G401 (cell line): ENCODE data around the gene PCDHA11. TPM values are rescaled to one million over a fixed set of nuclear protein-coding genes. Genes with fewer than 3 reads are reported as not detected.

Experiments used
- DNase-seq: peaks from one replicate; pipeline ENCODE4 v3.0.0-alpha.2; 2015; ENCODE audit warnings: low spot score
- in situ Hi-C: cut with HindIII; loops from 2 replicates; pipeline ENCODE4 v1.10.0; 2016; ENCODE audit warnings: low sequenced_read_pairs, mixed read lengths
- total RNA-seq: library from RNA; depleted of rRNA; stranded (reverse); fragments of >200 nt; shearing (Covaris generic); gene quantifications from 2 replicates; pipeline ENCODE4 v1.2.3, GENCODE V29; 2014; rRNA removed

The PCDHA11 gene
- total RNA-seq, 1 experiment from 2014 or later = 6.6 TPM

DNA sequence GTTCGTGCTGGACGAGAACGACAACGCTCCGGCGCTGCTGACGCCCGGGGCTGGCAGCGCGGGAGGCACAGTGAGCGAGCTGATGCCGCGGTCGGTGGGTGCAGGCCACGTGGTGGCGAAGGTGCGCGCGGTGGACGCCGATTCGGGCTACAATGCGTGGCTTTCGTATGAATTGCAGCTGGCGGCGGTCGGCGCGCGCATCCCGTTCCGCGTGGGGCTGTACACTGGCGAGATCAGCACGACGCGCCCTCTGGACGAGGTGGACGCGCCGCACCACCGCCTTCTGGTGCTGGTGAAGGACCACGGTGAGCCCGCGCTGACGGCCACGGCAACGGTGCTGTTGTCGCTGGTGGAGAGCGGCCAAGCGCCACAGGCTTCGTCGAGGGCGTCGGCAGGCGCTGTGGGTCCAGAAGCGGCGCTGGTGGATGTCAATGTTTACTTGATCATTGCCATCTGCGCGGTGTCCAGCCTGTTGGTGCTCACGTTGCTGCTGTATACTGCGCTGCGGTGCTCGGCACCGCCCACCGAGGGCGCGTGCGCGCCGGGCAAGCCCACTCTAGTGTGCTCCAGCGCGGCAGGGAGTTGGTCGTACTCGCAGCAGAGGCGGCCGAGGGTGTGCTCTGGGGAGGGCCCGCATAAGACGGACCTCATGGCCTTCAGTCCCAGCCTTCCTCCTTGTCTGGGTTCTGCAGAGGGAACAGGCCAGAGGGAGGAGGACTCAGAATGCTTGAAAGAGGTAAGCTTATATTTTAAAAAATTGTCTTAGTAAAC is 15.4 kb downstream of the PCDHA11 start:
- no peak for DNase-seq
- in situ Hi-C loops = no loop called here

DNA sequence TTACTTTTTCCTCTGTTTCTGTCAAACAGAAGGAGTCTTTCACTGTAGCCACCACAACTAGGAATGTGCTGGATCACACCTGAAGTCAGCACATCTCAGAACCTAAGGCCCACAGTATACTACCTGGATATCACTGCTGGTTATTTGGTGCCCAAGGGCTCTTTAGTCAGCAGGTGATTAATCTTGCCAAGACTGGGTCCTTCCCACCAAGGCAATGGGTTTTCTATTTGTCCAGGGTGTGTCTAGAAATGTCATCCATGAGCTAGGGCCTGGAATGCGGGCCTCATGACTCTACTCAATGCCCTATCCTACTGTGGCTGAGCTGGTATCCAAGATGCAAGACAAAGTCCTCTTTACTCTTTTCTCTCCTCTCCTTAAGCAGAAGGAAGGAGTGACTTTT is 47.6 kb downstream of the PCDHA11 start:
- in situ Hi-C loops = no loop called here
- DNase-seq = no peak

Other genes with a start within 250 kb of the PCDHA11 start
- gene CD14, start 235.8 kb upstream of the PCDHA11 start, total RNA-seq = not detected in 2 replicates
- gene TMCO6, start 229.5 kb upstream of the PCDHA11 start, total RNA-seq = 11.0 and 35.3 TPM in 2 replicates
- 75.7 and 84.8 TPM in 2 replicates for gene NDUFA2, start 221.3 kb upstream of the PCDHA11 start, total RNA-seq
- gene IK, start 221.1 kb upstream of the PCDHA11 start, total RNA-seq = 20.7 and 34.3 TPM in 2 replicates
- 19.3 and 27.2 TPM in 2 replicates for gene WDR55, start 204.1 kb upstream of the PCDHA11 start, total RNA-seq
- not detected in 2 replicates for gene DND1, start 195.4 kb upstream of the PCDHA11 start, total RNA-seq
- 76.3 and 80.6 TPM in 2 replicates for gene HARS1, start 177.6 kb upstream of the PCDHA11 start, total RNA-seq
- gene HARS2, start 177.5 kb upstream of the PCDHA11 start, total RNA-seq = 20.9 and 30.0 TPM in 2 replicates
- 34.1 and 43.1 TPM in 2 replicates for gene ZMAT2, start 168.5 kb upstream of the PCDHA11 start, total RNA-seq
- 0.03 TPM in 1 of 2 replicates, not detected in the other for gene PCDHA1, start 82.8 kb upstream of the PCDHA11 start, total RNA-seq
- gene PCDHA2, start 74.1 kb upstream of the PCDHA11 start, total RNA-seq = not detected in 2 replicates
- not detected in 2 replicates for gene PCDHA3, start 67.9 kb upstream of the PCDHA11 start, total RNA-seq
- 4.2 and 5.4 TPM in 2 replicates for gene PCDHA4, start 61.9 kb upstream of the PCDHA11 start, total RNA-seq
- gene PCDHA5, start 47.3 kb upstream of the PCDHA11 start, total RNA-seq = under 0.01 and 0.31 TPM in 2 replicates
- not detected in 2 replicates for gene PCDHA6, start 41.0 kb upstream of the PCDHA11 start, total RNA-seq
- 0.43 TPM in 1 of 2 replicates, not detected in the other for gene PCDHA7, start 34.7 kb upstream of the PCDHA11 start, total RNA-seq
- 0.03 TPM in 1 of 2 replicates, not detected in the other for gene PCDHA8, start 27.8 kb upstream of the PCDHA11 start, total RNA-seq
- not detected in 2 replicates for gene PCDHA9, start 20.6 kb upstream of the PCDHA11 start, total RNA-seq
- under 0.01 and 0.06 TPM in 2 replicates for gene PCDHA10, start 13.1 kb upstream of the PCDHA11 start, total RNA-seq
- gene PCDHA12, start 6.4 kb downstream of the PCDHA11 start, total RNA-seq = 3.0 and 8.2 TPM in 2 replicates
- gene PCDHA13, start 13.2 kb downstream of the PCDHA11 start, total RNA-seq = 0.54 and 0.86 TPM in 2 replicates
- gene PCDHAC1, start 57.3 kb downstream of the PCDHA11 start, total RNA-seq = 6.5 and 9.5 TPM in 2 replicates
- gene PCDHAC2, start 97.5 kb downstream of the PCDHA11 start, total RNA-seq = 7.8 and 8.0 TPM in 2 replicates
- gene PCDHB1, start 182.4 kb downstream of the PCDHA11 start, total RNA-seq = not detected in 2 replicates
- 11.6 and 17.6 TPM in 2 replicates for gene PCDHB2, start 225.7 kb downstream of the PCDHA11 start, total RNA-seq
- 0.92 and 2.4 TPM in 2 replicates for gene PCDHB3, start 231.5 kb downstream of the PCDHA11 start, total RNA-seq